ENCODE measurements around the gene SLC16A11.

Gene SLC16A11

GRCh38 chr17:7041607-7042500 is 2.0 kb downstream of the SLC16A11 start:
- H3K27ac ChIP-seq = no peak overlapping the region
- TF ChIP-seq, protein P1, sequence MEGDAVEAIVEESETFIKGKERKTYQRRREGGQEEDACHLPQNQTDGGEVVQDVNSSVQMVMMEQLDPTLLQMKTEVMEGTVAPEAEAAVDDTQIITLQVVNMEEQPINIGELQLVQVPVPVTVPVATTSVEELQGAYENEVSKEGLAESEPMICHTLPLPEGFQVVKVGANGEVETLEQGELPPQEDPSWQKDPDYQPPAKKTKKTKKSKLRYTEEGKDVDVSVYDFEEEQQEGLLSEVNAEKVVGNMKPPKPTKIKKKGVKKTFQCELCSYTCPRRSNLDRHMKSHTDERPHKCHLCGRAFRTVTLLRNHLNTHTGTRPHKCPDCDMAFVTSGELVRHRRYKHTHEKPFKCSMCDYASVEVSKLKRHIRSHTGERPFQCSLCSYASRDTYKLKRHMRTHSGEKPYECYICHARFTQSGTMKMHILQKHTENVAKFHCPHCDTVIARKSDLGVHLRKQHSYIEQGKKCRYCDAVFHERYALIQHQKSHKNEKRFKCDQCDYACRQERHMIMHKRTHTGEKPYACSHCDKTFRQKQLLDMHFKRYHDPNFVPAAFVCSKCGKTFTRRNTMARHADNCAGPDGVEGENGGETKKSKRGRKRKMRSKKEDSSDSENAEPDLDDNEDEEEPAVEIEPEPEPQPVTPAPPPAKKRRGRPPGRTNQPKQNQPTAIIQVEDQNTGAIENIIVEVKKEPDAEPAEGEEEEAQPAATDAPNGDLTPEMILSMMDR (IDR thresholded peaks at IDR 0.05) = no peak
- no peak for TF ChIP-seq ZFX (IDR thresholded peaks at IDR 0.05; ENCODE audit: borderline replicate concordance)

- H3K27ac ChIP-seq = no peak overlapping the region
- TF ChIP-seq ZFX (IDR thresholded peaks at IDR 0.05; ENCODE audit: borderline replicate concordance) = no peak
- TF ChIP-seq, protein P1 (IDR thresholded peaks at IDR 0.05) = no peak
Measured at GRCh38 chr17:7039832-7040231, 4.1 kb downstream of the SLC16A11 start.

DNA sequence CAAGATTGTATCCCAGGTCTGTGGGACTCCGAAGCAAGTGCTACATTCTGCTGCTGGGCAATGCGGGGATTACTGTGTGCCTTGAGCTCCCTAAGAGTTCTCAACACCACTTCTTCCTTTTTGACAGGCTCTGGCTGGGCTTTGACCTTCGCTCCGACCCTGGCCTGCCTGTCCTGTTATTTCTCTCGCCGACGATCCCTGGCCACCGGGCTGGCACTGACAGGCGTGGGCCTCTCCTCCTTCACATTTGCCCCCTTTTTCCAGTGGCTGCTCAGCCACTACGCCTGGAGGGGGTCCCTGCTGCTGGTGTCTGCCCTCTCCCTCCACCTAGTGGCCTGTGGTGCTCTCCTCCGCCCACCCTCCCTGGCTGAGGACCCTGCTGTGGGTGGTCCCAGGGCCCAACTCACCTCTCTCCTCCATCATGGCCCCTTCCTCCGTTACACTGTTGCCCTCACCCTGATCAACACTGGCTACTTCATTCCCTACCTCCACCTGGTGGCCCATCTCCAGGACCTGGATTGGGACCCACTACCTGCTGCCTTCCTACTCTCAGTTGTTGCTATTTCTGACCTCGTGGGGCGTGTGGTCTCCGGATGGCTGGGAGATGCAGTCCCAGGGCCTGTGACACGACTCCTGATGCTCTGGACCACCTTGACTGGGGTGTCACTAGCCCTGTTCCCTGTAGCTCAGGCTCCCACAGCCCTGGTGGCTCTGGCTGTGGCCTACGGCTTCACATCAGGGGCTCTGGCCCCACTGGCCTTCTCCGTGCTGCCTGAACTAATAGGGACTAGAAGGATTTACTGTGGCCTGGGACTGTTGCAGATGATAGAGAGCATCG is 5.6 kb downstream of the SLC16A11 start:
- no peak overlapping the region for H3K27ac ChIP-seq
- TF ChIP-seq ZFX (IDR thresholded peaks at IDR 0.05; ENCODE audit: borderline replicate concordance) = no peak
- TF ChIP-seq, protein P1 (IDR thresholded peaks at IDR 0.05) = no peak

DNA sequence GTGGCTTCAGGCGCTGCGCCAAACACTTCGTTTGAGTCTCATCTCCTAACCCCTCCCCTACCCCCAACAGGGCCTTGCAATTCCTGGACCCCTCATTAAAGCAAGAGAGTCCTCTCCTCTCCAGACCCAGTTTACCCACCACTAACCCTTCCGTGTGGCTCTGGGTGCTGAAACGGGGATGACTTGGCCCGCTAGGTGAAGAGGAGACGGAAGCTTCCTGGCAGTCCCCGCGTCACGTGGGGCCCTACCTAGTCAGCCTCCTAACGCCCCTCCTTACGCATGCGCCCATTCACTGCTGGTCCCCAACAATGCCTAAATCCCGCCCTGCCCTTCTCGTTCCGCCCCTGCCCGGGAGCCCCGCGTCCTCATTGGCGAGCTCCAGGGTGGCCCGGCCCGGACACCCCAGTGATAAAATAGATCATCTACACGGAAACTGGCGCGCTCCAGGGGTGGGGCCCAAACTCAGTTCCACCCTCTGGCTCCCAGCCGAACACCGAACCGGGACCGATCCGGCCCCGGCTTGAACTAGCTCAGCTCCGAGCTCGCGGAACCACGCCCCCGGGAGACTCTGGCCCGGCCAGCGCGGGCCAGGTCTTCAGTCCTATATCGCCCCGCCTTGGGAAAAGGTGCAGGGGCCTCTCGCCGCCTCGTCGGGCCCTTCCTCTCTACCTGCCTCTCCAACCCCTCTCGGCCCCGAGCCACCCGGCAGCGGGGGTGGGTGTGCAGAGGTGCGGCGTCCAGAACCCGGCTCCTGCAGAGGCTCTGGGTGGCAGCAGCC is 8.1 kb downstream of the SLC16A11 start, which contains the start of gene SLC16A13:
Gene SLC16A13 (plus strand): TSS at position 425 of the 778 bp plus-strand sequence. CDS start 368 bp downstream, outside the sequence.
- peak within 1 kb of the TSS; percentile 64 for H3K27ac ChIP-seq
- TF ChIP-seq, protein P1 (IDR thresholded peaks at IDR 0.05) = no peak; the same call in 1 of the 2 replicates
- no peak for TF ChIP-seq ZFX (IDR thresholded peaks at IDR 0.05; ENCODE audit: borderline replicate concordance)

DNA sequence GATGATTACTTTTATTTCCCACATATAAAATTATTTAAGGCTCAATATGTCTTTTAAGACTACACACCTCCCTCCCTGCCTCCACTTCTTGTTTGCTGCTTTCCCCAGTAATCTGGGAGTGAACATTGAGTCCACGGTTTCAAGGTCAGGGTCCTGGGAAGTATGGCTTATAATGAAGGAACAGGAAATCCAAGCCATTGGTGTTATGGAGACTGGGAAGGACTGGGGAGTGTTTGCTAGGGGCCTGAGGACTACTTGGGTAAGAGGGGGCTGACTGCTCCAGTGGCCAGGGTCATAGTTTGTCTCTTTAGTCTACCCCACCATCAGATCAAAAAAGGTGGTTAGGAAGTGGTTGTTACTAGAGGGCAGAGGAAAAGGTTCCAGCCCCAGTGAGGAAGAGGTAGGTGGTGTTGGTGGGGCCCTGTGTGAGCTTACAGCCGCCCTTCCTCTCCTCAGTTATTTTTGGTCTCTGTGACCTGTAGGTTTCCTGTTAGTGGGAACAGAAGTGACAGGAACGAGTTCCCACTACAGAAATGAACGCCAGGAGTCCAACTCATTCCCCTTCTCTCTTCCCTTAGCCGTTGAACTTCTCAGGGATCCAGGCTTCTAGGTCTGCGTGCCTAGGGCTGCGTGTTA is 8.8 kb downstream of the SLC16A11 start:
- H3K27ac ChIP-seq = peak overlapping the region; percentile 64
- no peak for TF ChIP-seq ZFX (IDR thresholded peaks at IDR 0.05; ENCODE audit: borderline replicate concordance)
- TF ChIP-seq, protein P1 (IDR thresholded peaks at IDR 0.05) = no peak

- H3K27ac ChIP-seq = no peak overlapping the region
- no peak for TF ChIP-seq ZFX (IDR thresholded peaks at IDR 0.05; ENCODE audit: borderline replicate concordance)
- TF ChIP-seq, protein P1 (IDR thresholded peaks at IDR 0.05) = no peak
Measured at GRCh38 chr17:7029659-7030058, 14.2 kb downstream of the SLC16A11 start.

All from 22Rv1 (cell line).